PFSK-1 (cell line): Measurements from ENCODE around the gene PCDH19.

Source experiments
- POLR2AphosphoS5 ChIP-seq: IDR thresholded peaks from 2 replicates; pipeline ENCODE4 v1.6.1; 2012; ENCODE audit warnings: low read depth, mild to moderate bottlenecking, control low read depth, low read length, moderate library complexity
- TAF1 ChIP-seq: IDR thresholded peaks from 2 replicates; pipeline ENCODE4 v1.6.1; 2012; ENCODE audit warnings: low read length, control low read depth, borderline replicate concordance; ENCODE audit not compliant: insufficient read depth

GRCh38 chrX:100376576-100376975 lies 33.5 kb downstream of the PCDH19 start:
- TF ChIP-seq POLR2AphosphoS5 (no peak), TAF1 (no peak)
